Measurements from ENCODE around the gene GSTT2B. TPM values are rescaled to one million over a fixed set of nuclear protein-coding genes. Genes with fewer than 3 reads are reported as not detected.
A peak's percentile ranks its signal among the peaks of the same experiment; 100 is the strongest.
"Not testable (repeated sequence)": the region's sequence is repeated elsewhere in the genome, so short reads cannot be mapped to it uniquely, and the experiment has no call there.

GSTT2B gene
- total RNA-seq, 1 donor from 2014 or later, result 3.7 TPM

DNA sequence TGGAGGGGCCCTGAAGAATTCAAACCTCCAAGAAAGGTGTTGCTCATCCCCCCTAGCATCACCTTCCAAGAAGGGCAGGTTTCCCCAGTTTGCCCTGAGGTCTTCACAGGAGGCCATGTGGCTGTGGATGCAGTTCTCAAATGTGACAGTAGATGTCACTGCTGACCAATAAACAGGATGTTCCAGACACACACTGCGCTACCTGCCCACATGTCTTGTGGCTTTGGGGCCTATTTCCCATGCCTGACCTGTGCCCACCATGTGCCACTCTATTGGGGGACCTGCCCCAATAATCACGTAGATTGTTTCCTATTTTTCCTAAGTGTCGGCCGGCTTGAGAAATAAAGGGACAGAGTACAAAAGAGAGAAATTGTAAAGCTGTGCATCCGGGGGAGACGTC is 23.4 kb upstream of the GSTT2B start:
- H3K9me3 Mint-ChIP-seq, result no peaks in the 10 kb centered on the region
- no peaks in the 10 kb centered on the region for H3K36me3 Mint-ChIP-seq
- H3K27ac Mint-ChIP-seq, result no peak overlapping the region
- H3K27me3 Mint-ChIP-seq (ENCODE audit: low read depth), result no peaks in the 10 kb centered on the region
- no peaks in the 10 kb centered on the region for H3K4me1 Mint-ChIP-seq
- no peak for DNase-seq (ENCODE audit: low spot score in 2 of 2, unreplicated experiment in 2 of 2)
- H3K4me3 Mint-ChIP-seq, result no peak overlapping the region
- TF ChIP-seq, protein P1, sequence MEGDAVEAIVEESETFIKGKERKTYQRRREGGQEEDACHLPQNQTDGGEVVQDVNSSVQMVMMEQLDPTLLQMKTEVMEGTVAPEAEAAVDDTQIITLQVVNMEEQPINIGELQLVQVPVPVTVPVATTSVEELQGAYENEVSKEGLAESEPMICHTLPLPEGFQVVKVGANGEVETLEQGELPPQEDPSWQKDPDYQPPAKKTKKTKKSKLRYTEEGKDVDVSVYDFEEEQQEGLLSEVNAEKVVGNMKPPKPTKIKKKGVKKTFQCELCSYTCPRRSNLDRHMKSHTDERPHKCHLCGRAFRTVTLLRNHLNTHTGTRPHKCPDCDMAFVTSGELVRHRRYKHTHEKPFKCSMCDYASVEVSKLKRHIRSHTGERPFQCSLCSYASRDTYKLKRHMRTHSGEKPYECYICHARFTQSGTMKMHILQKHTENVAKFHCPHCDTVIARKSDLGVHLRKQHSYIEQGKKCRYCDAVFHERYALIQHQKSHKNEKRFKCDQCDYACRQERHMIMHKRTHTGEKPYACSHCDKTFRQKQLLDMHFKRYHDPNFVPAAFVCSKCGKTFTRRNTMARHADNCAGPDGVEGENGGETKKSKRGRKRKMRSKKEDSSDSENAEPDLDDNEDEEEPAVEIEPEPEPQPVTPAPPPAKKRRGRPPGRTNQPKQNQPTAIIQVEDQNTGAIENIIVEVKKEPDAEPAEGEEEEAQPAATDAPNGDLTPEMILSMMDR (IDR thresholded peaks at IDR 0.05; ENCODE audit: unreplicated experiment), result no peak

DNA sequence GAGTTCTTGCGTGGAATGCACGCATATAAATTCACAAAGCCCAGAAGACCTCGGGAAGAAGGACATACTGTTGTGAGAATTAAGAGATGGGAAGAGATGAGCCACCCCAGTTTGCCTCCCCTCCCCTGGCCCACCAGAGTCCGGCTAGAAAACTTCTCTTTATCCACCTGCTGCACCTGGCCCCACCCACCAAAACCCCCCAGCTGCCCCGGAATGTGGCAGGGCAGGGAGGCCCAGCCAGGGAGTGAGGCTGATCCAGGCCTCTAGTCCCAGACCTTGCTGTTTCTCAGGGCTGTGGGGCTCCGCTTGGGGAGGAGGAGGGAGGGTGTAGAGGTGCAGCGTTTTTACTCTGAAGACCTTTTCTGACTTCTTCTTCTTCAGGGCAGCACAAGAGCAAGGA is 19.6 kb upstream of the GSTT2B start:
- H3K27me3 Mint-ChIP-seq (ENCODE audit: low read depth); H3K9me3 Mint-ChIP-seq; H3K4me1 Mint-ChIP-seq; DNase-seq (ENCODE audit: low spot score in 2 of 2, unreplicated experiment in 2 of 2); H3K27ac Mint-ChIP-seq; H3K36me3 Mint-ChIP-seq; H3K4me3 Mint-ChIP-seq: not testable (repeated sequence)

DNA sequence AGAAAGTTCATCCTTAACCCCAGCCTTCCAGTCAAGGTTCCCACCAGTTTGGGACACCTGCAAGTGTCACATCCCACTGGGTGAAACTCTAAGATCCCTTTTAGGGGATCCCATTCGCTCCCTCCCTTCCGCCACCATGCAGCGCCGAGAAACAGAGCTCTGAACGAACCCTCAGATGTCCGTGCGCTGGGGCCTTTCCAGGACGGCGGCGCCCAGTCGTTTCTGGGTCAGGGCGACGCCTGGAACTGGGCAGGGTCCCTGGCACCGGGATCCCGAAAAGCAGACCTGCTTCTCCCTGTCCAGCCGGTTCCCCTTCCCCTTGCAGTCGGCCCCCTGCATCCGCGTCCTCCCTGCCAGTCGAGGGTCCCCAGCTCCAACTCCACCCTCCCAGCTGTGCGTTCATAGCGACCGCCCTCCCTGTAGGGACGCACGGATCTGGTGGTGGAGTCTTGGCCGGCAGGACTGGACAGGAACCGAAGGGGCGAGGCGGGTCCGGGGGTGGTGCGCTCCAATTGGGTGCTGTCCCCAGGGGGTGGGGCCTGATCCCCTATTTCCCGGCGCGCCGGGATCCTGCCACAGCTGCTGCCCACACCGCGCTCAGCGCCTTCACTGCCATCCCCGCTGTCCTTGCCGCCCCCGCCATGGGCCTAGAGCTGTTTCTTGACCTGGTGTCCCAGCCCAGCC is 18.7 kb upstream of the GSTT2B start, which contains the start of gene GSTT2:
TSS of gene GSTT2 (plus strand) at position 578 of the 684 bp plus-strand sequence.
- H3K27ac Mint-ChIP-seq; H3K4me3 Mint-ChIP-seq; DNase-seq (ENCODE audit: low spot score in 2 of 2, unreplicated experiment in 2 of 2); H3K27me3 Mint-ChIP-seq (ENCODE audit: low read depth); H3K36me3 Mint-ChIP-seq; H3K4me1 Mint-ChIP-seq; H3K9me3 Mint-ChIP-seq: not testable (repeated sequence)

DNA sequence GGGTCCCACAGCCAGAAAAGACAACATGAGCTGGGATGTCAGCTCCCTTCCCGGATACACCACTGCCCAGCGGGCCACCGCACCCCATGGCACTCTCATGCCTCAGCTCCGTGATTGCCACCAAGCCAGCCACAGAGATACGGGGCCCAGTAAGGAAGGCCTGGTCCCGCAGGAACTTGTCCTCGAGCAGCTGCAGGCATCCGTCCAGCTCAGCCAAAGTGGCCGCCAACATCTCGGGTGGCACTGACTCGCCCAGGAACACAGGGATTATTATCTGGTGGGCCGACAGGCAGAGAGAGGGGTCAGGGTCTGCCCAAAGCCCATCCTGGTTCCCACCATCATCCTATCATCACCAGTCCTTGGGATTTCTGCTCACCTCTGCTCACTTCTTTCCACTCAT is 16.3 kb upstream of the GSTT2B start:
- not testable (repeated sequence) for H3K4me1 Mint-ChIP-seq; H3K36me3 Mint-ChIP-seq; DNase-seq (ENCODE audit: low spot score in 2 of 2, unreplicated experiment in 2 of 2); H3K27me3 Mint-ChIP-seq (ENCODE audit: low read depth); H3K4me3 Mint-ChIP-seq; H3K9me3 Mint-ChIP-seq; H3K27ac Mint-ChIP-seq

DNA sequence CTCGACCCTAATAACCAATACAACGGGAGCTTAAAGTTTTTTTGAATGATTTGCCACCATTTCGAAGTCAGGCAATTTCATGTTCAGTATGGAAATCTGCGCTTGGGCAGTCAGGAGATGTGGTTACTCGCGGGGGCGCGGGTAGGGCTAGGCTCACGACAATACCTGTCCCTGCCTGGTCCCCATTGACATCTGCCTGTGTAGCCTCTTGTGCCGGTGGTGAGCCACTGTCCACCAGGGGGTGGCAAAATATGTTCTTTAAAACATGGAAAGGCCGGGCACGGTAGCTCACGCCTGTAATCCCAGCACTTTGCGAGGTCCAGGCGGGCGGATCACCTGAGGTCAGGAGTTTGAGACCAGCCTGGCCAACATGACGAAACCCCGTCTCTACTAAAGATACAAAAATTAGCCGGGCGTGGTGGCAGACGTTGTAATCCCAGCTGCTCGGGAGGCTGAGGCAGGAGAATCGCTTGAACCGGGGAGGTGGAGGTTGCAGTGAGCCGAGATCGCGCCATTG is 13.9 kb upstream of the GSTT2B start:
- not testable (repeated sequence) for H3K27me3 Mint-ChIP-seq (ENCODE audit: low read depth); H3K4me3 Mint-ChIP-seq; H3K27ac Mint-ChIP-seq; H3K36me3 Mint-ChIP-seq; H3K4me1 Mint-ChIP-seq; H3K9me3 Mint-ChIP-seq
- DNase-seq (ENCODE audit: low spot score in 2 of 2, unreplicated experiment in 2 of 2), result peak in 1 of 2 experiments; percentile 26

DNA sequence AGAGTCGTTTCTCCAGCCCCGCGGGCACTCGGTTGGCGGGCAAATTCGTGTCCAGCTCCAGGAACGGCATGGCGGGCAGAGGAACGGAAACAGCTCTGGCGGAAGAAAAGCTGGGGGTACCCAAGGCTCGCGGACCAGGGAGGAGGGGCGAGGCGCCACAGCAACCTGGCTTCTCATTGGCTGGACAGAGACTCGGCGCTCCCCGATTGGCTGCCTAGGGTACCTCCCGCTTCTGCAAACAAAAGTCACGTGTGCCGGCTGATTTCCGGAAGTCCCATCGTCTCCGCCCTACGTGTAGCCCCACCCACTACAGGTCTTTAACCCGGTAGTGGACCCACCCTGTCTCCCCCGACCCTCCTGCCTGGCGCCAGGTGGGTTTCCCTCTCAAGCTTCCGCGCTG is 13.3 kb upstream of the GSTT2B start, which contains the start of gene DDT:
TSS of gene DDT (minus strand) at position 97 of the 400 bp plus-strand sequence. CDS start at position 70, 27 bp downstream.
- H3K4me3 Mint-ChIP-seq; H3K9me3 Mint-ChIP-seq; H3K27me3 Mint-ChIP-seq (ENCODE audit: low read depth); H3K27ac Mint-ChIP-seq; DNase-seq (ENCODE audit: low spot score in 2 of 2, unreplicated experiment in 2 of 2); H3K36me3 Mint-ChIP-seq; H3K4me1 Mint-ChIP-seq: not testable (repeated sequence)

DNA sequence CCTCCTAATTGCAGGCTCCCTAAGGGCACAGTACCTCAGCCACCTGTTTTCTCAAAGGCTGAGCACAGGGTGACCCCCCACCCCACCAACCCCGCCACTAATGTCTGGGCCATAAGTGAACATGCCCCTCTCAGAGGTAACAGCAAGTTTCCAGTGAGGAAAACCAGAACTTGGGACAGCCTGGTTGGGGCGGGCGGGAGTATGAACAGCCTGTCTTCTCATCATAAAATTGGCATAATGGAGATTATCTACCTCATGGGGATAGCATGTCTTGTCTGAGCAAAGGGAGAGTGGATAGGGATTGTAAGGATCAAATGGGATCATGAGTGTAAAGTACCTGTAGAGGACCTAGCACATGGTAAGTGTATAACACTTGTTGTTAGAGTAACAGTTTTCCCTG is 10.9 kb upstream of the GSTT2B start:
- H3K4me1 Mint-ChIP-seq; H3K27me3 Mint-ChIP-seq (ENCODE audit: low read depth); H3K27ac Mint-ChIP-seq; H3K9me3 Mint-ChIP-seq; DNase-seq (ENCODE audit: low spot score in 2 of 2, unreplicated experiment in 2 of 2): not testable (repeated sequence)
- H3K36me3 Mint-ChIP-seq, result peaks cover 12% of the 10 kb centered on the region
- peak overlapping the region; percentile 34 for H3K4me3 Mint-ChIP-seq

DNA sequence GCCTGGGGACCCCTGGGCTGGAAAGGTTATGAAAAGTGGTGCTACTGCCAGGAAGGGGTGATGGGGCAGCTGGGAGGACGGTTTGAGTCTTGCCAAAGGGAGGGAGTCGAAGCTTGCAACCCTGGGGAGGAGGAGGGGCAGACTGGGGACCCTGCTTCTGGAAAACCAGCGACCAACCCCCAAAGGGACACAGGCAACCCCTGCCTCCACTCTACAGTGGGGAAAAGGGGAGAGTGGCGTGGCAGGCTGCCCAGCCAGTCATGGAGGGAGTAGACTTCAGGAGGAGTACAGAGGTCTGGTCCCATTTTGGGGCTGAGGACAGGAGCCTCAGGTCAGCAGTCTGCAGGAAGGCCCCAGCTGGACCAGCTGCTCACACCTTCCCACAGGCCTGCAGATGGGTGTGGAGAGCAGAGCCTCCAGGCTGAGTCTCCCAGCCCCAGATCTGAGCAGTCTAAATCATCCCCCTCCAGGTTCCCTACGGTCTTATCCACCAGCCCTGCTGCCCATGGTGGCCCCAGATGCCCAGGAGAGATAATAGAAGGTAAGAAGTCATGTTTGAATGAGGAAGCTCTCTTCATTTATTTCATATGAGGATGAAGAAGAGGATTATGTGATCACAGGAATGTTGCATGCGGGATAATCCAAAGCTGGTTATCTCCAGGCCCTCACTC is 10.0 kb upstream of the GSTT2B start:
- peaks cover 12% of the 10 kb centered on the region for H3K36me3 Mint-ChIP-seq
- H3K27me3 Mint-ChIP-seq (ENCODE audit: low read depth), result no peaks in the 10 kb centered on the region
- H3K4me3 Mint-ChIP-seq, result no peak overlapping the region
- no peaks in the 10 kb centered on the region for H3K4me1 Mint-ChIP-seq
- no peaks in the 10 kb centered on the region for H3K9me3 Mint-ChIP-seq
- H3K27ac Mint-ChIP-seq, result no peak overlapping the region
- TF ChIP-seq, protein P1 (IDR thresholded peaks at IDR 0.05; ENCODE audit: unreplicated experiment), result no peak
- DNase-seq (ENCODE audit: low spot score in 2 of 2, unreplicated experiment in 2 of 2), result no peak

Data from mesothelial cell of epicardium (in vitro differentiated cells).